Dermis blood vessel endothelial cell (primary cell): ENCODE measurements around the gene ITGAX. TPM values are rescaled to one million over a fixed set of nuclear protein-coding genes. Genes with fewer than 3 reads are reported as not detected.
"Not testable (repeated sequence)": the region's sequence is repeated elsewhere in the genome, so short reads cannot be mapped to it uniquely, and the experiment has no call there.

Source experiments
- DNase-seq: peaks from one replicate; pipeline ENCODE4 v3.0.0; 2010
- total RNA-seq: library from RNA; depleted of rRNA; stranded (reverse); fragments of >200 nt; gene quantifications from 2 replicates; pipeline ENCODE4 v1.2.3, GENCODE V29; 2014

Gene ITGAX
- total RNA-seq, 1 donor from 2014 or later: 0.34 TPM

DNA sequence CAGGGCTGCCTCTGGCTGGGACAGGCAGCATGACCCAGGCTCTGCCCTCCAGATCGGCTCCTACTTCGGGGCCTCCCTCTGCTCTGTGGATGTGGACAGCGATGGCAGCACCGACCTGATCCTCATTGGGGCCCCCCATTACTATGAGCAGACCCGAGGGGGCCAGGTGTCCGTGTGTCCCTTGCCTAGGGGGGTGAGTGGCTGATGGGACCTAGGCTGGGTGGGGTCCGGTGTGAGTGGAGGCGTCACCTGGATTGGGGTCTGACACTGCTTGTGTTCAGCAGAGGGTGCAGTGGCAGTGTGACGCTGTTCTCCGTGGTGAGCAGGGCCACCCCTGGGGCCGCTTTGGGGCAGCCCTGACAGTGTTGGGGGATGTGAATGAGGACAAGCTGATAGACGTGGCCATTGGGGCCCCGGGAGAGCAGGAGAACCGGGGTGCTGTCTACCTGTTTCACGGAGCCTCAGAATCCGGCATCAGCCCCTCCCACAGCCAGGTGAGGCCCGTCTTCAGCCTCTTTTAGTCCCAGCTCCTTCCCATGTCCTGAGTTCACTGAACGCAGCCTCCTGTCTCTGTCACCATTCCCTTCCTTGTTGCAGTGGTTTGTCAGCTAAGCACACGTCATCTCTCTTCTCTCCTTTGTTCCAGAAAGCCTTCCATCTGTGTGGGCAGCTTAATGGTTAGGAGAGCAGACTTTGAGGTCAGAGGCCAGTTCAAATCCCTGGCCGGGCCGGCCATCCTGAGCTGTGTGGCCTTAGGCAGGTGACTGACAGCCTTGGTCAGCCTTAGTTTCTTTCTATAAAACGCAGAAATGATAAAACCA is 56.3 kb downstream of the ITGAX start:
- no peak for DNase-seq

DNA sequence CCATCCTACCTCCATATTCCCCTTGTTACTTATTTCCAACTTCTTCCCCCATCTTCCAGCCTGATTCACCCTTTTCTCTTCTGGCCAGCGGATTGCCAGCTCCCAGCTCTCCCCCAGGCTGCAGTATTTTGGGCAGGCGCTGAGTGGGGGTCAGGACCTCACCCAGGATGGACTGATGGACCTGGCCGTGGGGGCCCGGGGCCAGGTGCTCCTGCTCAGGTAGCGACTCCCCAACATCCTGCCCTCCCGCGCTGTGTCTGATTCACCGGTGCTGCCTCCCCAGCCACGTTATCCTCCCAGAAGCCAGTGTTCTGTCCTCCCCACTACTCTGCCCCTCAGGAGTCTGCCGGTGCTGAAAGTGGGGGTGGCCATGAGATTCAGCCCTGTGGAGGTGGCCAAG is 57.8 kb downstream of the ITGAX start:
- no peak for DNase-seq

DNA sequence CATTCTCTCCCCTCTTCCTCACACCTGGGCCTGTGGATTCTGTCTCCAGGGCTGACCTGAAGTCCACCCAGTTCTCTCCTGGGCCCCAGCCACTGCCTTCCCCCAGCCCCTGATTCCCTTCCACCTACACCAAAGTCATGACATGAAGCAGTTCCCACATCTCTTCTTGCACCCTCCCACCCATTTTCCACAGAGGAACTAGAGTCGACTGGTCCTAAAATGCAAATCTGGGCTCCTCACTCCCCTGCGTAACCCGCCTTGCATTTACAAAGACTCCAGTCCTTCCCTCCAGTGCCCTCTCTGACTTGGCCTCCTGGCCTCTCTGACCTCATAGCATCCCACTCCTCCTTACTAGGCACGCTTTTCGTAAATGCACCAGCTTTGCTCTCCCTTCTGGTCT is 58.4 kb downstream of the ITGAX start:
- no peak for DNase-seq

DNA sequence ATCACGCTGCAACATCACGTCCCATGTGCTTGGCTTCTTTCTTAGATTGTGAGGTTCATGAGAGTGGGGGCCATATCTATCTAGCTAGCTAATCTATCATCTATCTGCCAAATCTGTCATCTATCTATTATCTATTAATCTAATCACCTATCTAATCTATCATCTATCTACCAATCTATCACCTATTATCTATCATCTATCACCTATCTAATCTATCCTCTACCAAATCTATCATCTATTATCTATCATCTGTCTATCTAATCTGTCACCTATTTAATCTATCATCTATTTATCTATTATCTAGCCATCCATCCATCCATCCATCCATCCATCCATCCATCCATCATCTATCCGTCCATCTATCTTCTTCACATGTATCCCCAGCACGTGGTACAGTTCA is 59.0 kb downstream of the ITGAX start:
- DNase-seq: no peak

DNA sequence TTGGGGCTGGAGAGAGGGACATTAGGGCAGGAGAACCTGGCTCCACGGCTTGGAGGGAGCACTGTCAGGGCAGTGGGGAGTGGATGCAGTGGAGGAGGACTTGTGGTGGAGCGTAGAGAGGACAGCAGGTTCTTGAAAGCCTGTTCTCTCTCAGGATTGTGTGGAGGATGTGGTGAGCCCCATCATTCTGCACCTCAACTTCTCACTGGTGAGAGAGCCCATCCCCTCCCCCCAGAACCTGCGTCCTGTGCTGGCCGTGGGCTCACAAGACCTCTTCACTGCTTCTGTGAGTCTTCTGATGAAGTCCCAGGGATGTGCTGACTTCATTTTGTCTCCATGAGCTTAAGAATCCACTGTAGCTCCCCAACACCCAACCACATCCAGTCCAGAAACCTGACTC is 59.7 kb downstream of the ITGAX start:
- no peak for DNase-seq

DNA sequence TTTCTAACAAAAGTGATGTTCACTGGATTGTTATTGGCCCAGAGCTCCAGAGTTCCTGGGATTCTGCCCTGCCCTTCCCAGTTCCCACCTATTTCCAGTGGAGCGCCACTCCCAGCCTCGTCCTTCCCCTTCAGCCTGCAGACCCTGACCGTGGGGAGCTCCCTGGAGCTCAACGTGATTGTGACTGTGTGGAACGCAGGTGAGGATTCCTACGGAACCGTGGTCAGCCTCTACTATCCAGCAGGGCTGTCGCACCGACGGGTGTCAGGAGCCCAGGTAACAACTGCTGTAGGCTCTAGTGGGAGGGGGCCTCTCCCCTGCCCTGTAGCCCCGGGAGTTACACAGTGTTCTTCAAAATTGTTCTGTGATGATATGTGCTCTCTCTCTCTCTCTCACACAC is 61.4 kb downstream of the ITGAX start:
- DNase-seq: no peak

DNA sequence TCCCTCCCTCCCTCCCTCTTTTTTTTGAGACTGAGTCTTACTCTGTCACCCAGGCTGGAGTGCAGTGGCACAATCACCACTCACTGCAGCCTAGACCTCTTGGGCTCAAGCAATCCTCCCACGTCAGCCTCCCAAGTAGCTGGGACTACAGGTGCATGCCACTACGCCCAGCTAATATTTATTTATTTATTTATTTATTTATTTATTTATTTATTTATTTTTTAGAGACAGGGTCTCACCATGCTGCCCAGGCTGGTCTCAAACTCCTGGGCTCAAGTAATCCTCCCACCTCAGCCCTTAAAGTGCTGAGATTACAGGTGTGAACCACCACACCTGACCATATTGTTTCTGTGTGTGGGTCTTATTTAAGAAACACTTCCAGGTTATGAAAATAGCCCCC is 62.1 kb downstream of the ITGAX start:
- not testable (repeated sequence) for DNase-seq

DNA sequence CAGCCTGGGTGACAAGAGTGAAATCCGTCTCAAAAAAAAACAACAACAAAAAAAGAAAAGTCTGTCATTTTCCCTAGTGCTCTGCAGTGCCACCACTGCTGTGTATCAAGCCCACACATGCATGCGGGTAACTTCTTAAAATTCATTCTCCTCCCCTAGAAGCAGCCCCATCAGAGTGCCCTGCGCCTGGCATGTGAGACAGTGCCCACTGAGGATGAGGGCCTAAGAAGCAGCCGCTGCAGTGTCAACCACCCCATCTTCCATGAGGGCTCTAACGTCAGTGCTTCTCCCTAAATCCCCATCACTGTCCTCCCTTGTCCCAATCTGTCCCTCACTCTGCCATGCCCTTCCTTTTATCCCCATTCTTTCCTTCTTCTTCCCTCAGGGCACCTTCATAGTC is 62.9 kb downstream of the ITGAX start:
- no peak for DNase-seq

DNA sequence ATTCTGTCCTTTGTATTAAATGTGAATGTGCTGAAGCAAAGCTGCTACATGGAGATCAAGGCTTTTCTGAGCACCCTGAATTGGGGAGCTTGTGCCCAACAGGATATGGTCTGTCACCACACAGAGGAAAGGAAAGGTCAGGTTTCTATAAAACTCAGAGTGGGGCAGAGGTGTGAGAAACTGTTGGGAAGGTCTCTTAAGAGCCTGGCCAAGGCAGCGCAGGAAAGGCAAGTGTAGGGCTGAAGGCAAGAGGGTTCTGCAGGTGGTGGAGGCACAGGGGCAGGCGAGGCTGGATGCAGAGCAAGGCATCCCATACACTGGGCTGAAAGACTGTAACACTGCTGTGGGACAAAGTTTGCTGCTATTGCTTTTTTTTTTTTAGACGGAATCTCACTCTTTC is 65.1 kb downstream of the ITGAX start:
- no peak for DNase-seq

DNA sequence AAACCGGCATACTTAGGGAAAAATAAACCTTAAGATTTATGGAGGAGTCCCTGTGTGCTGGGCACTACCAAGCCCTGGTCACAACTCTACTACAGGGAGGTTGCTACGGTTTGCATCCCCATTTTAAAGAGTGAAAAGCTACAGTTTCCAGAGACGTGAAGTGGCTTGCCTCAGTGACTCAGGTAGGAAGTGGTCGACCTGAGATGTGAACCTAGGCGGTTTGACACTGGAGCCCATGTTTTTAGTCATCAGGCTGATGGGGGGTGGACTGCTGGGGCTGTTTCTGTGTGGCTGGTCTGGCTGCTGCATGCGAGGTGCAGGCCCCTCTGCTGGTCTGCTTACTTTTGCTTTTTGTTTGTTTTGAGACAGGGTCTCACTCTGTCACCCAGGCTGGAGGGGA is 66.6 kb downstream of the ITGAX start:
- no peak for DNase-seq

DNA sequence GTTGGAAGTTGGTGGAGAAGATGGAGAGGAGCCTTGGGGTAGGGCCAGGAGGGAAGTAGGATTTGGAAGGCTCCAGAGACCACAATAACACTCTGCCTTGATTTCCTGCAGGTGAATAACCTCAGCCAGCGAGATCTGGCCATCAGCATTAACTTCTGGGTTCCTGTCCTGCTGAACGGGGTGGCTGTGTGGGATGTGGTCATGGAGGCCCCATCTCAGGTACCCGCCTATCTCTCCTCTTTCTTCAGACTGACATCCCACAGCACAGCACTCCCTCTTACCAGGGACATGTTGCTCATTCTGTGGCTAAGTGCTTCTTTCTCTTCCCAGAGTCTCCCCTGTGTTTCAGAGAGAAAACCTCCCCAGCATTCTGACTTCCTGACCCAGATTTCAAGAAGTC is 68.3 kb downstream of the ITGAX start:
- DNase-seq: no peak

DNA sequence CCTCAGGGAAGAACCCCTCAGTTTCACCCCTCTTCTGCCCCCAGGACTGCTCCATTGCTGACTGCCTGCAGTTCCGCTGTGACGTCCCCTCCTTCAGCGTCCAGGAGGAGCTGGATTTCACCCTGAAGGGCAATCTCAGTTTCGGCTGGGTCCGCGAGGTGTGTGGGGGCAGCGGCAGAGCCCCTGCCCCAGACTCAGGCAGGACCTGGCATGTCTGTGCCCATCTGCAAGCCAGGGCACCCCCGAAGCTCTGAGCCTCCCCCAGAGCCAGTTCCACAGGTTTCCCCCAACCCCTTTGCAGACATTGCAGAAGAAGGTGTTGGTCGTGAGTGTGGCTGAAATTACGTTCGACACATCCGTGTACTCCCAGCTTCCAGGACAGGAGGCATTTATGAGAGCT is 68.8 kb downstream of the ITGAX start:
- no peak for DNase-seq

DNA sequence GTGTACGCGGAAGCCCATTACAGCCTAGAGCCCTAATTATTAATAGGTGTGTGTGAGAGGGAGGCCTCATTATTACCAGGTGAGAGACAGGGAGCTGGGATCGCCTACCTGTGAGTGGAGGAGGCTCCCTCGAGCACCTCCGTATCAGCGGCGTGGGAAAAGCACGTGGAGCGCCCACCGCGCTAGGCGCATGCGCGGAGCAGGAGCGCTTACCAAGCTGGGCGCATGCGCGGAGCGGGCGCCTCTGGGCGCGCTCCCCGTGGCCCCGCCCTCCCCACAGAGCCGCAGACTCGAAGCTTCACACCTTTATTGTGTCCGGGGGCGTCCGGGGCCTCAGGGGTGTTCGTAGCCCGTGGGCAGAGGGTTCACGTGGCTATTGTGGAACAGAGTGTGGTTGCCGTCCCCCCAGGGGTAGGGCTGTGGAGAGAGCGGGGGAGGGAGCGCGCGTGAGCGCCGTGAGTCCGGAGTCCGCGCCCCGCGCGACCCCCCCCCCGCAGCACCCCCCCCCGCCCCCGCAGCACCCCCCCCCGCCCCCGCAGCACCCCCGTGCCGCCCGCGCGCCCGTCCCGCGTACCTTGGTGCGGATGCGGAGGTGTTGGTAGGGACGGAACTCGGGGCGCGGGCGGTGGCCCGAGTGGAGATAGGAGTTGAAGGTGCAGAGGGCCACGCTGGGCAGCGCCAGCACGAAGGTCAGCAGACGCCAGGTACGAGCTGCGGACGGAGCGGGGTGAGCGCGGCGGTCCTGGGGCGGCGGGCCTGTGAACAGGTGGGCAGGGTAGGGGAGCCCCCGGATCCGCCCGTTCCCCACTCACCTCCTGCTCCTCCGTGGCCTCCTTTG is 72.7 kb downstream of the ITGAX start:
- peak; percentile 26 for DNase-seq

DNA sequence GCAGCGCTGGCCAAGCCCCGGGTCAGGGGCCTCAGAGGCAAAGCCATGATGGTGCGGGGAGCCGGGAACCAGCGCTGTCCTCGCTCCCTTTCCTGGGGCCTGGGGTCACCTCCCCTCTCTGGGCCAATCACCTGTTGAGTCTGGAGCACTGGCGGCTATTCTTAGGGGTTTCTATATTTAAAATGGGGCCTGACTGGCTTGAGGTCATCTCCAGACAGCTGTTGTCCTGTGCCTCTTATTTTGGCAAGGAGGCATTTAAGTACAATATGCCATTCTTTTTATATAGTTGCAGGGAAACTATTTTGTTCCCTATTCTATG is 73.3 kb downstream of the ITGAX start, which contains the start of gene COX6A2:
TSS of gene COX6A2 (minus strand) at position 82 of the 319 bp plus-strand sequence. CDS start at position 47, 35 bp downstream.
- DNase-seq: no peak

DNA sequence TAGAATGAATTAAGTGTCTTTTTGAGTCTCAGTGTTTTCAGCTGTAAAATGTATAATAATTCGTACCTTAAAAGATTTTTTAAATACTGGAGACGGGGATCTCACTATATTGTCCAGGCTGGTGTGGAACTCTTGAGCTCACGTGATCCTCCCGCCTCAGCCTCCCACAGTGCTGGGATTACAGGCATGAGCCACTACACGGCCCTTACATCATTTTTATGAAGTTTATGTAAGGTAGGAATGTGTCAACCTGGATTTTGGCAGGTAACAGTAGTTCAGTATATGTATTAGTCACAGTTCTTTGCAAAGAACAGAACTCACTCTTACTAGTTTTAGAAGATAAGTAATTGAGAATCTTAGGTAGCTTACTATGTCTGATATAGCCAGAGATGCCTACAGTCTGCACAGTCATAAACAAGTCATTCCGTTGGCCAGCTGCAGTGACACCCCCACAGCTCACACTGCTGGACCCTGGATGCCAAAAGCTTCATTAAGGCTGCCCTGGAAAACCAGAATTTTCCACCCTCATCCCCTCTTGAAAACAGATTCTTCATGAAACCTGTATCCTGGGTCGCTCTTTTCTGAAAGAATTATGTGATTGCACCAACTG is 73.8 kb downstream of the ITGAX start:
- no peak for DNase-seq

DNA sequence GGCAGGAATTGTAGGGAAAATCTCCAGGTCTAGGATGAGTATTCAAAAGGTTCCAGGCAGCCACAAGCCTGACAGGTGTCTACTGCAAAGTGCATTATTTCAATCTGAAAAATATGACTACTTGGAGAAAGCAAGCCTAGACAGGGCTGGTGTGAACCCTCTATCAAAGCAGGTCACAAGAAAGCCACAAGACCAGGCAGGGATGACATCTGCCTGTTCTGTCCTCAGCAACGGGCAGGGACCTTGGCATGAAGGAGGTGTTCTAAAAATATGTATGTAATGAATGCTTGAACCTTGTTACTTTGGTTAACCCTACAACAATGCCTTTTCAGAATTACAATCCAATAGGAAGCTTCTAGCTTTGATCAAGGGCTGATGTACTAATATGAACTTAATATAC is 74.3 kb downstream of the ITGAX start:
- DNase-seq: no peak

DNA sequence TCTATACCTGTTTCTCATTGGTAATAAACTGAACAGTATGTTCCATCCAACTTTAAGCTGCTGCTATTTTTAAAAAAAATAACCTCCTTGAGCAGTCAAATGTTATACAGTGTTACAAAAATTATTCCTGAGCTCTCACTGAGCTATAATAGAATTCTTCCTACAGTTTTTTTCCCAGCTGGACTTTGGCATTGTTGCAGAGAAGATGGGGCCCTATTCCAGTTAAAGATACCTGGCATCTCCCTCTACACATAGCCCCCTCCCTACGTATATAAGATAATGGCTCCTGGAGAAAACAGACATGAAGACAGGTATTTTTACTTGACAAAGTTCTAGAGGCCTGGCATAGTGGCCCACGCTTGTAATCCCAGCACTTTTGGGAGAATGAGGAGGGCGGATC is 74.8 kb downstream of the ITGAX start:
- DNase-seq: no peak

DNA sequence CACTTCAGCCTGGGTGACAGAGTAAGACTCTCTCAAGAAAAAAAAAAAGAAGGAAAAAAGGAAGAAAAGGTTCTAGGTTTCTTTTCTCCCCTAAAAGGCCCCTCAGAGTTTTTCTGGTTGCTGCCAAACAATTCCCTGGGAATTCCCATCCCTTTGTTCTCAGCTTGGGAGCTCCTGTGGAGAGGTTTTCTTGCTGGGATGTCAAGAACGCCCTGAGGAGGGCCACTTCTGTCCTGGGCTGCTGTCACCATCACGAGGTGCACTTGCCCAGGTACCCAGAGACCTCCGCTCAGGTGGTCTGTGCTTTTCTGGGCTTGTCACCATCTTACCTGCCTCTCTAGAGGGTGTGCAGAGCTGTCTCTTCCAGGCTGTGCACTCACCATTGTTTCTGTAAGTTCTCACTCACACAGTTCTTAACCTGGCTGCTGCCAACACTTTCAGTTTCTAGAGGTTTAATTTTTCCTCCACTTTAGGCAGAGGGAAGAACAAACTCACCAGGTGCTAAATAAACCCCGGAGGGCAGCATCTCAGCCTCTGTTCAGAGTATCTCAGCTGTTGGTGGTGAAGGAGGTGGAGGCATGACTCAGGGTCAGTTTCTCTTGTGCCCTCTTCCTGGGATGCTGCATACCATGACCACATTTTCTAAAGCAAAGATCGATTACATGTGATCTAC is 75.5 kb downstream of the ITGAX start:
- no peak for DNase-seq

Other genes starting within 250 kb of the ITGAX start
- 18.4 and 36.2 TPM in 2 replicates for gene BCKDK, start 246.8 kb upstream of the ITGAX start, total RNA-seq
- gene KAT8, start 237.5 kb upstream of the ITGAX start, total RNA-seq: 38.3 and 45.6 TPM in 2 replicates
- not detected in 2 replicates for gene PRSS8, start 219.4 kb upstream of the ITGAX start, total RNA-seq
- 0.51 TPM in 1 of 2 replicates, not detected in the other for gene PRSS36, start 205.1 kb upstream of the ITGAX start, total RNA-seq
- gene FUS, start 175.0 kb upstream of the ITGAX start, total RNA-seq: 68.2 and 71.3 TPM in 2 replicates
- 74.5 and 101 TPM in 2 replicates for gene PYCARD, start 152.4 kb upstream of the ITGAX start, total RNA-seq
- not detected in 2 replicates for gene TRIM72, start 141.1 kb upstream of the ITGAX start, total RNA-seq
- gene PYDC1, start 138.0 kb upstream of the ITGAX start, total RNA-seq: not detected in 2 replicates
- gene ITGAM, start 95.2 kb upstream of the ITGAX start, total RNA-seq: 0.34 TPM in 1 of 2 replicates, not detected in the other
- gene ITGAD, start 38.2 kb downstream of the ITGAX start, total RNA-seq: not detected in 2 replicates
- gene COX6A2, start 73.2 kb downstream of the ITGAX start, total RNA-seq: not detected in 2 replicates
- gene ZNF843, start 87.6 kb downstream of the ITGAX start, total RNA-seq: 0.05 and 0.17 TPM in 2 replicates
- gene ARMC5, start 104.3 kb downstream of the ITGAX start, total RNA-seq: 26.4 and 29.8 TPM in 2 replicates
- 37.4 and 51.2 TPM in 2 replicates for gene TGFB1I1, start 117.0 kb downstream of the ITGAX start, total RNA-seq
- not detected in 2 replicates for gene SLC5A2, start 127.9 kb downstream of the ITGAX start, total RNA-seq
- gene RUSF1, start 153.2 kb downstream of the ITGAX start, total RNA-seq: 39.3 and 65.6 TPM in 2 replicates
- not detected in 2 replicates for gene AHSP, start 172.7 kb downstream of the ITGAX start, total RNA-seq